GM12878 (cell line): Measurements from ENCODE around the gene PTPRN2.

Source experiments
- EGR1 ChIP-seq, 2 experiments: IDR thresholded peaks; 1 replicate in 1 of 2; 2 replicates in 1 of 2; pipeline ENCODE4 v1.6.1; 2011 to 2012; ENCODE audit warnings: low read depth in 2 of 2, low read length in 2 of 2, borderline replicate concordance in 1 of 2, mild to moderate bottlenecking in 1 of 2, moderate library complexity in 1 of 2
- LARP7 ChIP-seq: fragments of 450-650 bp; IDR thresholded peaks from 2 replicates; pipeline ENCODE4 v1.6.1; 2017; ENCODE audit warnings: mild to moderate bottlenecking
- POLR2A ChIP-seq: IDR thresholded peaks from 2 replicates; pipeline ENCODE4 v1.6.1; 2011; ENCODE audit warnings: low read depth, mild to moderate bottlenecking, low read length
- POLR2AphosphoS5 ChIP-seq: IDR thresholded peaks from 2 replicates; pipeline ENCODE4 v1.6.1; 2011; ENCODE audit warnings: mild to moderate bottlenecking, low read length, inconsistent platforms
- RBBP5 ChIP-seq: fragments of 200-600 bp; sonication (generic); conservative IDR thresholded peaks from 2 replicates; pipeline ENCODE4 v1.6.1; 2016
- WRNIP1 ChIP-seq: IDR thresholded peaks from 2 replicates; pipeline ENCODE4 v1.6.1; 2011; ENCODE audit warnings: low read depth, low read length, improper control_type of control experiment, borderline replicate concordance

- no peak for TF ChIP-seq EGR1 (IDR thresholded peaks at IDR 0.05; ENCODE audit: borderline replicate concordance in 1 of 2, low read depth in 2 of 2, low read length in 2 of 2)
- no peak for TF ChIP-seq WRNIP1
- no peak for TF ChIP-seq RBBP5
- no peak for TF ChIP-seq POLR2AphosphoS5
- TF ChIP-seq POLR2A, result no peak
- TF ChIP-seq LARP7, result no peak
These were observed 931.3 kb downstream of the PTPRN2 start for GRCh38 chr7:157656195-157656769.
